Right forelimb (tissue), 1 donor: ENCODE results near the gene FRMD3.

Experiments
- DNase-seq: peaks from one replicate; pipeline ENCODE4 v3.0.0-alpha.2; 2018

FRMD3 gene

GRCh38 chr9:83538172-83538889, at the start of gene FRMD3:
Gene FRMD3, minus strand, starts transcription at chr9:83538401. Its CDS starts 170 bp downstream, at chr9:83538231.
- peak; percentile 87 for DNase-seq

DNA sequence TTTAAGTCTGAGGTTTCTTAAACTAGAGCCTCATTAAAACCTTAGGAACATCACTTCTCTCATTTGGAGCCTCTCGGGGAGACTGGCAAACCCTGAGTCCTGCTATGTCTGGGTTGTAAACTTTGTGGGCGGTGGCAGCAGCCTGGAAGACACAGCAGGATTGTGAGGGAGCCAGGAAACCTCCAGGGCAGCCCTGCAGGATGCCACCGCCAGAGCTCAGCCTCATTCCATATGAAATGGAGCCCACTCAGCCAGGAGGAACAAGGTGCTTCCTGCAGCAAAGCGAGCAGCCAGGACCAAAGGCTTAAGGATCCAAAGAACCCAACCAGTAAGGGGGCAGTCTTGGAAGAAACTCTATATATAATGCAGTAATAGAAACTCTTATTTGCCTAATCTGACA, 46.8 kb upstream of the FRMD3 start:
- DNase-seq: no peak

DNA sequence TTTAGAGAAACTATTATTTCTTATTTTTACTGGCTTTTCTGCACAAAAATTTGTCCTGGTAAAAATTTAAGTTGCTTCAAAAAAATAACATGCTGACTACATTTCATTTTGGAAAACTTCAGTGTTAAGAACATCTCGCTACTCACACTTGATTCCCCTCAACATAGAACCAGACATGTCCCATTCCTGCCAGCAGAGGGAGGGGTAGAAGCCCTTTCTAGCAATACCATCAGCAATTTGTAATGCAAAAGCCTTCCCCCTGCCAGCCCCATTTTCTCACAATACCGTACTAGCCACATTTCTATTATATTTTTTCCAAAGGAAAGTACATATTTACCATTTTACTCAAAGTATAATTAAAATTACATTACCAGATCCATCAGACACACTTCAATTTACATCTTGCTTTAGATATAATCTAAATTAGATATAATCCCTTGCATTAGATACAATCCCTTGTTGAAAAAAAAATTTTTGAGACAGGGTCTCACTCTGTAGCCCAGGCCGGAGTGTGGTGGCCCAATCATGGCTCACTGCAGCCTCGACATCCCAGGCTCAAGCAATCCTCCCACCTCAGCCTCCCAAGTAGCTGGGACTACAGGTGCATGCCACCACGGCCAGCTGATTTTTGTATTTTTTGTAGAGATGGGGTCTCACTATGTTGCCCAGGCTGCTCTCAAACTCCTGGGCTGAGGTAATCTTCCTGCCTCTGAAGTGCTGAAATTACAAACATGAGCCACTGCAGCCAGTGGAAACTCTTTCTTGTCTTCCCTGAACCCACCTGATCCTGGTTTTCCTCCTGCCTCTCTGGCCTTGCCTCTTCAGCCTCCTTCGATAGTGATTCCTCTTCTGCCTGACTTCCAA, 45.2 kb upstream of the FRMD3 start:
- no peak for DNase-seq

DNA sequence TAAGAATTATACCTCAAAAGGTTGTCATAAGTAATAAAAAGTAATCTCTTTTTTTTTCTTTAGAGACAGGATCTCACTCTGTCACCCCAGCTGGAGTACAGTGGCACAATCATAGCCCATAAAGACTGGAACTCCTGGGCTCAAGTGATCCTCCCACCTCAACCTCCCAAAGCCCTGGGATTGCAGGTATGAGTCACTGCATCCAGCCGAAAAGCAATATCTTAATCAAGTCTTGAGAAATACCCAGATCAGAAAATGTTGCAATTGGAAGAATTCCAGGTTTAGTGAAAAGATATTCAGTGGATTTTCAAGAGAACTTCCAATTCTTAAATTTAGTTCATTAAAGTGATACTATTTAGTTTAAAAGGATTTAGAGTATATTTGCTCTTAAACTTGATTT, 43.8 kb upstream of the FRMD3 start:
- no peak for DNase-seq

GRCh38 chr9:83574482-83574881, 36.3 kb upstream of the FRMD3 start:
- DNase-seq: no peak

DNA sequence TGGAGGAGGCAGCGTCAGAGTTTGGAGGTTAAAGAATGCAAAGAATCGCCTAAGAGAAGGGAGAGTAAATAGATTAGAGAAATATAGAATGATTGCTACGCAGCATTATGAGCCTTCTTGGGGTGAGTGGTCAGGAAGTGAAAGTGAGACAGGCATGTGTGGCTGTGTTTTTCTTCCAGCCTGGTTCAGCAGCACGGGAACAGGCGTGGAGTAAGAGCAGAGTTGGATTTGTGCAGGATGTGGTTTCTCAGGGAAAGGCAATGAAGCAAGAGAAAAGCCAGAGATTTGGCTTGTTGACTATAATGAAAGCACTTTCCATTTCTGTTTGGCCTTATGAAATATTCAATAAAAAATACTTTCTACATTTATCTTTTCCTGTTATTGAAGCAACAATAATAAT, 34.3 kb upstream of the FRMD3 start:
- DNase-seq: no peak

GRCh38 chr9:83570359-83570758, 32.2 kb upstream of the FRMD3 start:
- DNase-seq: no peak

GRCh38 chr9:83569326-83569725, 31.1 kb upstream of the FRMD3 start:
- no peak for DNase-seq

DNA sequence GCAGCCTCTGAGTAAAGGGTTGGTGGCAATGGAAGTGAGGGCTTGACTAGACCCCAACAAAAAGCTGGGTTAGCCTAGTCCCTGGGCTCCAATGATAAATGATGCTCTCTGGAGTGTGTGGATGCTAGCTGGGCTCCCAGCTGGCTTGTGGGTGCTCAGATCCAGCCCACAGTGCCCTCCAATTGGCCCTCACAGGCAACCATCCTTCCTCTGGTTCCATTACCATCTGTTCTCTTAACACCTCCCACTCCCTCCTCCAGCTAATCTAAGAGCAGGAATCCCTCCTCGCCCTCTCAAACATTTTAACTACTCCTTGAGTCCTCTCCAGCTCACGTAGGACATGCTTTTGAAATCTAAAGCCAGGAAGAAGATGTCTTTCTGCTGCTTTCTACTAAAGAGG, 25.2 kb upstream of the FRMD3 start:
- no peak for DNase-seq

DNA sequence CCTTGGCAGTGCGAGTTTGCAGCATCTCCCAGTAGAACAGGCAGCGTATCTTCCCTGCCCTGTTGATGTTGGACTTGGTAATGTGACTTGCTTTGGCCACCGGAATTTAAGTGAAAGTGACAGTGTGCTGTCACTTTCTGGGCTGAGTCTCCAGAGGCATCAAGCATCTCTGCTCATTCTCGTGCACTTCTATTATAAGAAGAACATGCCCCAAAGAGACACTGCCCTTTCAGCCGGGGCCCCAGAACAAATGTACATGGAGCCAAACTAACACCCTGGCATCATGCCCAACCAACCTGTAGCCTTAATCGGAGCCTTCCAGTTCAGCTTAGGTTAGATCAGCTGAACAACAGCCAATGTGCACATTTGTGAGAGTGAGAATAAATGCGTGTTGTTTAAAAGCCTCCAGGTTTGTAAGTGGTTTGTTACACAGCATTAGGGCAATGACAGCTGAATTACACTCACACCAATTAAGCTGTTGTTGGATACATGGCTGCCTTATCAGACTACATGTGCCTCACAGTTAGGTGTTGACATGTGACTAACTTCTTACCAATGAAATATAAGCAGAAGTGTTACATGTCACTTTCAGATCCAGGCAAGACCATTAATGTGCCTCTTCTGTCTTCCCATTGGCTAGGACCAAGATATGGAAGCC, 22.1 kb upstream of the FRMD3 start:
- DNase-seq: no peak

GRCh38 chr9:83557771-83558170, 19.6 kb upstream of the FRMD3 start:
- no peak for DNase-seq

- DNase-seq: no peak
Measured at GRCh38 chr9:83557317-83557716, 19.1 kb upstream of the FRMD3 start.

- no peak for DNase-seq
Measured at GRCh38 chr9:83554278-83554677, 16.1 kb upstream of the FRMD3 start.

GRCh38 chr9:83544002-83544698, 5.9 kb upstream of the FRMD3 start:
- no peak for DNase-seq

DNA sequence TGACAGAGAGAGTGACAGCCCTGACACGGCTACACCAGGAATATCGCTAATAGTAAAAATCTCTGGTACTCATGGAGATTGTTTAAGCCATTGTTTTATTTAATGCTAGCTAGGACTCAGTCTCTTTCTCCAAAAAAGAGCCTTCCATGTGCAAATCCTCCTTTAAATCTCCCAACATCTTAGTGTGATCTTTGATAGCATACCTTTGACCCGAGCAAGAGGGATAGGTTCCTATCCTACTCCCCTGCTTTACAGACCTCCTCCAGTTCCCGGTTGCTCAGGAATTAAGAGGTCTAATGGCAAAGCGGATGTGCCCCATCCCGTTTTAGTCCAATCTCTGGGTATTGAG, 663 bp upstream of the FRMD3 start:
- no peak for DNase-seq

DNA sequence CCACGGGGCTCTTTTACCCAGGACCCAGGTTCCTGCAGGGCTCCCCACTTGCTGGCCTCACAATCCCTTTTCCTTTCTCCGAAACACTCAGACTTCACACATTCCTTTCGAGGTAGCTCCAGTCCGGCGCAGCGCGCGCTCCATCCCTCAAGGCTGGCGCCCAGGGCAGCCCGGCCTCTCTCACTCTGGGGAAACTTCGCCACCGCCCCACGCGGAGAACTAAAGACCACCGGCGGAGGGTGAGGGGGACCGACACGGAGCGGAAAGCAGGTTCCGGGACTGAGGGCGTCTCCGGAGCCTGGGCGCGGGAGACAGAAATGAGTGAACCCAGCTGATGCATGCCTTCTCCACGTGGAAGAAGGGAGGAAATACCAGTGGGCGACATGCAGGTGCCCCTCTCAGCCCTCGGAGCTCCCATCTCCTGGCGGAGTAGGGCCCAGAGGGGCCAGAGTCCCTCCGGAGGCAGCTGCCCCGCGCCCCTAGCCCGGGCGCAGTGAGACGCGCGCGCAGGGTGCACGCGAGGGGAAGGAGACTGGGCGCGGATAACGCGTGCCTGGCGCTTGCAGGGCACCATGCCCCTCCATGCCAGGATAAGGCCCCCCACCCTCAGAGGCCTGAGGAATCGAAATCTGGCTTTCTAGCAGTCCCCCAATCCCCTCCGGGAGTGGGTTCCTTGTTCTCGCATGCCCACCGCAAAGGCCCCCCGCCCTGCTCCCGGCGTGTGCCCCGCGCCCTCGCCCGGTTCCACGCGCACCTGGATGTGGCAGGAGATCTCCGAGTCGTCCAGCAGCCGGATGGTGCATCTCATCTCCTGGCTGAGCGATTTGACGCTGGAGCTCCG, 650 bp downstream of the FRMD3 start:
- peak; percentile 48 for DNase-seq

DNA sequence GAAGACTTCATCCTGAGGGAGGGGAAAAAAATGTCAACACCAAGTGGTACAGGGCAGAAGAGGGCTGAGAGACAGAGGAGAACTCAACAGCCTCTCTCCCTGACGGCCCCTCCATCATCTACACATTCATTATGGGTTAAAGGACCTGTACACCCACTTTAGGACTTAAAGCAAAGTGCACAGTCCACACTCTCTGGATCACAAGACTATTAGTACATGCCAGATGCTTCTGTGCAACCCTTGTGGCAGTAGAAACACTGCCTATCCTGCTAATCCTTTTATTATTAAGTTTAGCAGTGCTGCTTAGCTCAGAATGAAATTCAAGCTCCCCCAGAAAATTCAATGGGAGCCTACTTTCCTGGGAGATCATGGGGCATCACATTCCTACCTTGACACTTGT, 1.9 kb downstream of the FRMD3 start:
- no peak for DNase-seq

DNA sequence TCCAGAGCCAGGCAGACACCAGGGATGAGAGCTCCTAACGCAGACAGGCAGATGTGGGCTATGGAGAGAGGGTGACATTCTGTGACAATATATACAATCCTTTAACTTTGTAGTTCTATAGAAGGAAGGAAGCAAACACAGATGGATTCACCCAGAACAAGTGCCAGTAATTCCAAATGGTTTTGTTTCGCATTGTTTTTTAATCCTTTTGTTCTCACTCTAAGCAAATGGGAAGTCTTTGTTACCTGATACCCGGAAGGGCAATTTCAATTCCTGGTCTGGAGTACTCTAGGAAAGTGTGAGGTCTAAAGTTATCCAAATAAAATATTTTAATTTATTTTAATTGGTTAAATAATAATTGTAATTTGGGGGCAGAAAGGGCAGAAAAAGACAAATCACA, 2.5 kb downstream of the FRMD3 start:
- no peak for DNase-seq

- DNase-seq: no peak
Measured at GRCh38 chr9:83533296-83533695, 4.9 kb downstream of the FRMD3 start.

DNA sequence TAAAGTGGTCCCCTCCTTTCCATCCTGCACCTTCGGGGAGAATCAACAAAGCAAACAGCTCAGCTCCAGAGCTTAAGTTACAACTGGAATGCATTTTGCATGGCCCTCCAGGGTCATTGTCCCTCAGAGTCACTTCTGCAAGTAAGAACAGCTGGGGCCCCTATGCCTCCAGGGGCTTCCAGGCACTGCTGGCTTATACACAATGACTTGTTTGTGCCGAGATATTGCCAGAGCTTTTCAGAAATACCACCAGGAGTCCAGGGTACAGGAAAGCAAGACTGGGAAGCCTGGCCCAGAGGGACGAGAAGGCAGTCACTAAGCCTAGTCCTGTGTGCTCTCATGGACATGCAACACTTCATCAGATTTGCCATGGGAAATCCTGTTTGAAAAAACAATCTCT, 11.3 kb downstream of the FRMD3 start:
- DNase-seq: no peak

DNA sequence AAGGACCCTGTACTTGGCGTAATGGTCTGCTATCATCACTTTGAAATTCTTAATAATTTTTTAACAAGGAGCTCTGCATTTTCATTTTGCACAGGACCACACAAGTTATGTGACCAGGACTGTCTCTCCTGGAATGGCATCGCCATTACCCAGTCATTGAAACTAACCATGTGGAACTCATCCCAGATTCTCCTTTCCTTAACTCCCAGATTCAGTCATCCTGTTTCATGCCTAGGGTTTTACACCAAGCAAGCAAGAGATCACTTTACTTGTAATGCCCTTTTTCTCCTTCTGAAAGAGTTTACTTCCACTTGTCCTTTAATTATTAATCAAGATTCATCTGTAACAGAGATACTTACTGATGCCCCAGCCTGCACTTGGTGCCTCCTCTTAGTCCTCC, 12.0 kb downstream of the FRMD3 start:
- DNase-seq: no peak

GRCh38 chr9:83523684-83524083, 14.5 kb downstream of the FRMD3 start:
- no peak for DNase-seq
